ENCODE results near the gene BNIPL. TPM values are rescaled to one million over a fixed set of nuclear protein-coding genes. Genes with fewer than 3 reads are reported as not detected.

Gene BNIPL
- total RNA-seq, 4 donors from 2014 or later: 0.70 to 8.4 (median 3.6) TPM; not detected in 1

GRCh38 chr1:150997126-150997872 is 39.1 kb upstream of the BNIPL start:
- peaks cover 0 to 3% (median 0%) of the 10 kb centered on the region in 4 donors for H3K4me1 ChIP-seq
- no peaks in the 10 kb centered on the region for H3K27me3 ChIP-seq
- TF ChIP-seq POLR2A (IDR thresholded peaks at IDR 0.05) (no peak), CTCF (IDR thresholded peaks at IDR 0.05) (no peak)
- H3K9me3 ChIP-seq: no peaks in the 10 kb centered on the region
- no peak overlapping the region for H3K4me3 ChIP-seq
- no peak overlapping the region for H3K27ac ChIP-seq
- DNase-seq: no peak
- peaks cover 0 to 58% (median 0%) of the 10 kb centered on the region in 3 donors for H3K36me3 ChIP-seq

- Histone ChIP-seq H3K27me3 (no peaks in the 10 kb centered on the region), H3K4me1 (peaks cover 0 to 9% (median 0%) of the 10 kb centered on the region in 4 donors), H3K27ac (no peak overlapping the region), H3K9me3 (no peaks in the 10 kb centered on the region), H3K36me3 (peaks cover 0 to 64% (median 0%) of the 10 kb centered on the region in 3 donors), H3K4me3 (no peak overlapping the region)
- no peak for TF ChIP-seq CTCF (IDR thresholded peaks at IDR 0.05)
- no peak for TF ChIP-seq POLR2A (IDR thresholded peaks at IDR 0.05)
- DNase-seq: no peak
These were observed 38.4 kb upstream of the BNIPL start for GRCh38 chr1:150997949-150998348.

- Histone ChIP-seq H3K4me3 (no peak overlapping the region), H3K27ac (no peak overlapping the region), H3K9me3 (no peaks in the 10 kb centered on the region), H3K4me1 (peaks cover 0 to 21% (median 0%) of the 10 kb centered on the region in 4 donors), H3K27me3 (no peaks in the 10 kb centered on the region), H3K36me3 (peaks cover 0 to 65% (median 0%) of the 10 kb centered on the region in 3 donors)
- no peak for TF ChIP-seq POLR2A (IDR thresholded peaks at IDR 0.05)
- TF ChIP-seq CTCF (IDR thresholded peaks at IDR 0.05): no peak
- no peak for DNase-seq
These were observed 37.2 kb upstream of the BNIPL start for GRCh38 chr1:150999051-150999674.

- Histone ChIP-seq H3K36me3 (peaks cover 0 to 65% (median 0%) of the 10 kb centered on the region in 3 donors), H3K27me3 (no peaks in the 10 kb centered on the region), H3K4me3 (no peak overlapping the region), H3K9me3 (no peaks in the 10 kb centered on the region), H3K27ac (no peak overlapping the region), H3K4me1 (peaks cover 0 to 29% (median under 1%) of the 10 kb centered on the region in 4 donors)
- no peak for TF ChIP-seq CTCF (IDR thresholded peaks at IDR 0.05)
- no peak for TF ChIP-seq POLR2A (IDR thresholded peaks at IDR 0.05)
- no peak for DNase-seq
These were observed 36.5 kb upstream of the BNIPL start for GRCh38 chr1:150999926-151000325.

- no peaks in the 10 kb centered on the region for H3K27me3 ChIP-seq
- no peak overlapping the region for H3K27ac ChIP-seq
- H3K36me3 ChIP-seq: peaks cover 0 to 61% (median 0%) of the 10 kb centered on the region in 3 donors
- no peak overlapping the region for H3K4me3 ChIP-seq
- H3K9me3 ChIP-seq: no peaks in the 10 kb centered on the region
- H3K4me1 ChIP-seq: peaks cover 0 to 34% (median 2%) of the 10 kb centered on the region in 4 donors
- no peak for DNase-seq
- no peak for TF ChIP-seq CTCF (IDR thresholded peaks at IDR 0.05)
- no peak for TF ChIP-seq POLR2A (IDR thresholded peaks at IDR 0.05)
These were observed 36.0 kb upstream of the BNIPL start for GRCh38 chr1:151000408-151000807.
